GM12865 (cell line): Measurements from ENCODE around the gene HOATZ.

Source experiments
- DNase-seq: peaks from one replicate; pipeline ENCODE4 v3.0.0; 2010; ENCODE audit warnings: low read depth
- H3K4me3 ChIP-seq: 2 replicates; pipeline ENCODE4 v1.5.1; 2011; ENCODE audit warnings: mild to moderate bottlenecking, low read depth, low read length, control low read depth
- TF ChIP-seq, protein P1 (sequence below): IDR thresholded peaks from 2 replicates; pipeline ENCODE4 v1.5.1; 2011; ENCODE audit warnings: low read length, control low read depth, low read depth, inconsistent platforms; ENCODE audit not compliant: insufficient read depth; ENCODE audit errors: missing control alignments

Gene HOATZ

GRCh38 chr11:111562692-111563389 lies 48.3 kb downstream of the HOATZ start:
- no peak for DNase-seq
- H3K4me3 ChIP-seq = no peak overlapping the region
- TF ChIP-seq, protein P1, sequence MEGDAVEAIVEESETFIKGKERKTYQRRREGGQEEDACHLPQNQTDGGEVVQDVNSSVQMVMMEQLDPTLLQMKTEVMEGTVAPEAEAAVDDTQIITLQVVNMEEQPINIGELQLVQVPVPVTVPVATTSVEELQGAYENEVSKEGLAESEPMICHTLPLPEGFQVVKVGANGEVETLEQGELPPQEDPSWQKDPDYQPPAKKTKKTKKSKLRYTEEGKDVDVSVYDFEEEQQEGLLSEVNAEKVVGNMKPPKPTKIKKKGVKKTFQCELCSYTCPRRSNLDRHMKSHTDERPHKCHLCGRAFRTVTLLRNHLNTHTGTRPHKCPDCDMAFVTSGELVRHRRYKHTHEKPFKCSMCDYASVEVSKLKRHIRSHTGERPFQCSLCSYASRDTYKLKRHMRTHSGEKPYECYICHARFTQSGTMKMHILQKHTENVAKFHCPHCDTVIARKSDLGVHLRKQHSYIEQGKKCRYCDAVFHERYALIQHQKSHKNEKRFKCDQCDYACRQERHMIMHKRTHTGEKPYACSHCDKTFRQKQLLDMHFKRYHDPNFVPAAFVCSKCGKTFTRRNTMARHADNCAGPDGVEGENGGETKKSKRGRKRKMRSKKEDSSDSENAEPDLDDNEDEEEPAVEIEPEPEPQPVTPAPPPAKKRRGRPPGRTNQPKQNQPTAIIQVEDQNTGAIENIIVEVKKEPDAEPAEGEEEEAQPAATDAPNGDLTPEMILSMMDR = no peak

GRCh38 chr11:111565114-111565720 lies 50.6 kb downstream of the HOATZ start:
- TF ChIP-seq, protein P1 = peak; percentile 75
- DNase-seq = peak; percentile 72
- H3K4me3 ChIP-seq = no peak overlapping the region

GRCh38 chr11:111566324-111566723 lies 51.7 kb downstream of the HOATZ start:
- DNase-seq = no peak
- no peak overlapping the region for H3K4me3 ChIP-seq
- TF ChIP-seq, protein P1 = no peak

GRCh38 chr11:111569476-111569875 lies 54.9 kb downstream of the HOATZ start:
- H3K4me3 ChIP-seq = no peak overlapping the region
- TF ChIP-seq, protein P1 = no peak
- DNase-seq = no peak

DNA sequence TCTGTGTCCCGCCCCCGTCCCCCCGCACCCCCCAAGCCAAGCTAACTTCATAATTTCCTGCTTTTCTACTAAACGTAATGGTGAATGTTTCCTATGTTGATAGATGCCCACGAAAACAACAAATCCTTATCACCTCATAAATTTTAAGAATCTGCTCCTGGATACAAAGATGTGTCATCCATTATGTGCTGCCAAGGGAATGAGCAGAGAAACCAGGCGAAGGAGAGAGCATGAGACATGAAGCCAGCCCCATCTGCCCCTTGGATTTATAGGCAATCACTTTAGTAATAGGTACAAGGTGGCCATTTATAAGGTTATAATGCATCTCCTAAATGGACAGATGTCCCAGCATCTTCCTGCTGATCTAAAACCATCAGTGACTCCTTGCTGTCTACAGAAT lies 56.2 kb downstream of the HOATZ start:
- TF ChIP-seq, protein P1 = no peak
- no peak for DNase-seq
- no peak overlapping the region for H3K4me3 ChIP-seq

DNA sequence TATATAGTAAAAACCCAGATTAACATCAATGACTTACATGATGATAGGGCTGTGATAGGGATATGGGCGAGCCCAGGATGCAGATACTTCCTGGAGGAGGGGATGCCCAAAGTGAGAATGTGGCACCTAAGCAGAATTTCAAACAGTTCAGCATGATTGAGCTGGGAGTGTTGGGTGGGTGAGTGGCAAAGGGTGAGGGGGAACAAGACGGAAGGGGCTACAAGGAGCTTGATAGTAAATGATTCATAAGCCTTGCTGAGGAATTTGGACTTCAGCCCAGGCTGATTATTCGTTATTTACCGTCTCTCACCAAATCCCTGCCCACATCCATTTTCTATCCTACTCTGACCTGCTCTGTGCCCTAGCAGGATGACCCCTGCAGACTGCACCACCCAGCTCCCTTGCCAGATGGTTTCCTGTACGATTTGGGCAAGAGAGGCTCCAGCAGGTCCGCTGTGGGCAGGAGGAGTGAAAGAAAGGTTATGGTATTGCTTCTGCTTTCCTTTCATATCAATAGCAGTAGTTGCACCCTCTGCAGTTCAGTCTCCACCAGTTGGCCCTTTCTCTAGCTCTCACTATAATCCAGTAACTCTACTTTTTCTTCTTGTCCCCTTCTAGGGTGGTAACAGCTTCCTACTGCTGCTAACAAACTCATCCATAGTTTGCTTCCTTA lies 57.4 kb downstream of the HOATZ start:
- peak; percentile 18 for DNase-seq
- TF ChIP-seq, protein P1 = no peak

More for the DNA sequence above, 57.4 kb downstream of the HOATZ start:
- H3K4me3 ChIP-seq = no peak overlapping the region
